H1 (cell line): ENCODE results near the gene CCBE1. TPM values are rescaled to one million over a fixed set of nuclear protein-coding genes. Genes with fewer than 3 reads are reported as not detected.

Source experiments
- CTCF ChIA-PET: fragments of 300-600 bp; sonication (Branson Sonifier 250); formaldehyde crosslinking; loops from one replicate; lab custom pipeline; 2021; ENCODE audit not compliant: partially characterized antibody; lab: Charles Lee
- POLR2A ChIA-PET: fragments of 300-600 bp; sonication (Branson Sonifier 250); formaldehyde crosslinking; loops from one replicate; lab custom pipeline; 2021; ENCODE audit warnings: inconsistent platforms; ENCODE audit not compliant: partially characterized antibody; lab: Charles Lee
- DNase-seq, 2 experiments: peaks; one replicate each; pipeline versions ENCODE4 v3.0.0 to v3.0.0-alpha.2; 2010 to 2022; ENCODE audit warnings: low spot score in 2 of 2, low read depth in 1 of 2, mixed read lengths in 1 of 2
- FAIRE-seq: peaks from 2 replicates; lab custom pipeline; 2011; peaks lifted over from hg19 to GRCh38; lab: Jason Lieb, UNC
- H2AFZ ChIP-seq: 2 replicates; pipeline ENCODE4 v1.8.1; 2012; ENCODE audit warnings: low read length, inconsistent platforms
- H2AK5ac ChIP-seq: 2 replicates; pipeline ENCODE4 v1.6.1; 2013; ENCODE audit warnings: low read depth, low read length
- H2BK120ac ChIP-seq: replicated peaks from 2 replicates; pipeline ENCODE3; 2013; ENCODE audit warnings: low read depth, low read length, inconsistent platforms
- H2BK12ac ChIP-seq: 2 replicates; pipeline ENCODE4 v1.6.1; 2013; ENCODE audit warnings: low read depth, low read length
- H2BK15ac ChIP-seq: 2 replicates; pipeline ENCODE4 v1.6.1; 2013; ENCODE audit warnings: low read length
- H2BK20ac ChIP-seq: 2 replicates; pipeline ENCODE4 v1.6.1; 2013; ENCODE audit warnings: low read length
- H2BK5ac ChIP-seq: 2 replicates; pipeline ENCODE4 v1.6.1; 2013; ENCODE audit warnings: low read depth, low read length
- H3K14ac ChIP-seq: 2 replicates; pipeline ENCODE4 v1.6.1; 2013; ENCODE audit warnings: inconsistent platforms; ENCODE audit not compliant: insufficient read length
- H3K18ac ChIP-seq: 2 replicates; pipeline ENCODE4 v1.6.1; 2013; ENCODE audit warnings: low read length; ENCODE audit errors: extremely low read depth
- H3K23ac ChIP-seq: 2 replicates; pipeline ENCODE4 v1.6.1; 2013; ENCODE audit warnings: inconsistent platforms; ENCODE audit not compliant: insufficient read length
- H3K23me2 ChIP-seq: 2 replicates; pipeline ENCODE4 v1.6.1; 2013; ENCODE audit warnings: low read depth, low read length
- H3K27ac ChIP-seq: 2 replicates; pipeline ENCODE4 v1.6.1; 2011; ENCODE audit warnings: low read depth, low read length, inconsistent platforms
- H3K27me3 ChIP-seq, 4 experiments: replicated peaks in 1 of 4; 1 replicate in 1 of 4; 2 replicates in 3 of 4; pipeline versions ENCODE4 v1.6.1 to v1.8.1; 2011 to 2013; ENCODE audit warnings: low read length in 3 of 4, mild to moderate bottlenecking in 3 of 4, inconsistent platforms in 2 of 4, mixed read lengths in 2 of 4, moderate library complexity in 1 of 4; ENCODE audit not compliant: control insufficient read depth in 3 of 4, insufficient read depth in 3 of 4; ENCODE audit errors: extremely low read depth in 1 of 4
- H3K36me3 ChIP-seq, 4 experiments: 2 replicates each; pipeline versions ENCODE4 v1.6.1 to v1.8.1; 2011 to 2013; ENCODE audit warnings: mild to moderate bottlenecking in 4 of 4, low read length in 3 of 4, moderate library complexity in 2 of 4, control low read depth in 1 of 4, inconsistent platforms in 1 of 4; ENCODE audit not compliant: insufficient read depth in 4 of 4, control insufficient read depth in 2 of 4
- H3K4ac ChIP-seq: replicated peaks from 2 replicates; pipeline ENCODE3; 2013; ENCODE audit warnings: low read length, low read depth, mixed read lengths, inconsistent platforms; ENCODE audit not compliant: insufficient read length
- H3K4me1 ChIP-seq, 4 experiments: replicated peaks in 1 of 4; 1 replicate in 1 of 4; 2 replicates in 3 of 4; pipeline versions ENCODE4 v1.6.1 to v1.8.1; 2011 to 2013; ENCODE audit warnings: low read length in 3 of 4, inconsistent platforms in 2 of 4, mixed read lengths in 1 of 4; ENCODE audit not compliant: insufficient read depth in 4 of 4, control insufficient read depth in 3 of 4
- H3K4me2 ChIP-seq, 2 experiments: 2 replicates each; pipeline versions ENCODE4 v1.6.1 to v1.8.1; 2011 to 2013; ENCODE audit warnings: low read depth in 2 of 2, low read length in 2 of 2, control low read depth in 1 of 2, inconsistent platforms in 1 of 2, mild to moderate bottlenecking in 1 of 2; ENCODE audit not compliant: insufficient read depth in 1 of 2
- H3K4me3 ChIP-seq, 4 experiments: fragments of 200-600, 300-600 bp in 1 of 4; sonication (generic), shearing (Covaris generic), sonication (Bioruptor Twin) in 1 of 4; 2 replicates each; pipeline versions ENCODE4 v1.5.1 to v1.8.1; 2011 to 2016; ENCODE audit warnings: low read length in 4 of 4, low read depth in 3 of 4, control low read depth in 2 of 4, inconsistent platforms in 2 of 4, mild to moderate bottlenecking in 2 of 4, mixed read lengths in 1 of 4, moderate library complexity in 1 of 4; ENCODE audit not compliant: insufficient read depth in 2 of 4; ENCODE audit errors: extremely low read depth in 1 of 4
- H3K56ac ChIP-seq: replicated peaks from 2 replicates; pipeline ENCODE3; 2013; ENCODE audit warnings: low read depth, mild to moderate bottlenecking, mixed read lengths, low read length, inconsistent platforms; ENCODE audit not compliant: insufficient read length
- H3K79me1 ChIP-seq: 2 replicates; pipeline ENCODE4 v1.6.1; 2013; ENCODE audit warnings: low read depth, low read length, control low read depth
- H3K79me2 ChIP-seq, 2 experiments: 2 replicates each; pipeline versions ENCODE4 v1.6.1 to v1.8.1; 2012 to 2013; ENCODE audit warnings: low read length in 2 of 2, mild to moderate bottlenecking in 2 of 2, inconsistent platforms in 1 of 2; ENCODE audit not compliant: insufficient read depth in 2 of 2, control insufficient read depth in 1 of 2
- H3K9ac ChIP-seq, 4 experiments: replicated peaks in 1 of 4; 1 replicate in 1 of 4; 2 replicates in 3 of 4; pipeline versions ENCODE4 v1.6.1 to v1.8.1; 2011 to 2013; ENCODE audit warnings: low read depth in 3 of 4, low read length in 3 of 4, control low read depth in 2 of 4, mild to moderate bottlenecking in 2 of 4, moderate library complexity in 2 of 4, inconsistent platforms in 1 of 4; ENCODE audit errors: extremely low read depth in 1 of 4
- H3K9me3 ChIP-seq, 2 experiments: 2 replicates each; pipeline versions ENCODE4 v1.6.1 to v1.8.1; 2012 to 2013; ENCODE audit warnings: mild to moderate bottlenecking in 2 of 2, moderate library complexity in 2 of 2, control low read depth in 1 of 2, inconsistent platforms in 1 of 2, low read depth in 1 of 2, low read length in 1 of 2, mixed read lengths in 1 of 2; ENCODE audit not compliant: insufficient read depth in 2 of 2
- H4K20me1 ChIP-seq, 2 experiments: replicated peaks in 1 of 2; 2 replicates each; pipeline versions ENCODE3 to v1.8.1; 2011 to 2013; ENCODE audit warnings: inconsistent platforms in 2 of 2, low read length in 2 of 2, mild to moderate bottlenecking in 1 of 2; ENCODE audit not compliant: insufficient read depth in 2 of 2, control insufficient read depth in 1 of 2
- H4K5ac ChIP-seq: 2 replicates; pipeline ENCODE4 v1.6.1; 2013; ENCODE audit warnings: low read length, low read depth, mixed read lengths, inconsistent platforms; ENCODE audit not compliant: insufficient read length
- H4K8ac ChIP-seq: 2 replicates; pipeline ENCODE4 v1.8.0; 2013; ENCODE audit warnings: mild to moderate bottlenecking, moderate library complexity, low read length, inconsistent platforms; ENCODE audit not compliant: insufficient read depth; ENCODE audit errors: extremely low read depth
- H4K91ac ChIP-seq: replicated peaks from 2 replicates; pipeline ENCODE3; 2013; ENCODE audit warnings: low read length, mixed read lengths, inconsistent platforms; ENCODE audit not compliant: insufficient read length
- ASH2L ChIP-seq: fragments of 200-600, 300-600 bp; sonication (generic); IDR thresholded peaks from one replicate; pipeline ENCODE4 v1.7.1; 2017; ENCODE audit warnings: low read length
- ATF3 ChIP-seq: IDR thresholded peaks from 2 replicates; pipeline ENCODE4 v1.6.1; 2011; ENCODE audit warnings: low read depth, mild to moderate bottlenecking, low read length; ENCODE audit not compliant: insufficient read depth
- CBX5 ChIP-seq: fragments of 300-800, 300-1000 bp; sonication (generic); IDR thresholded peaks from 2 replicates; pipeline ENCODE4 v1.7.1; 2016; ENCODE audit warnings: antibody characterized with exemption, low read length, low read depth
- GABPA ChIP-seq: IDR thresholded peaks from 2 replicates; pipeline ENCODE4 v1.6.1; 2011; ENCODE audit warnings: mild to moderate bottlenecking, low read length, moderate library complexity, borderline replicate concordance; ENCODE audit not compliant: insufficient read depth
- GTF2F1 ChIP-seq: IDR thresholded peaks from 2 replicates; pipeline ENCODE4 v1.6.1; 2012; ENCODE audit warnings: low read depth, low read length, improper control_type of control experiment, borderline replicate concordance
- HDAC6 ChIP-seq: IDR thresholded peaks from one replicate; pipeline ENCODE4 v1.7.1; 2012; ENCODE audit warnings: low read depth, mild to moderate bottlenecking, inconsistent platforms, low read length, moderate library complexity
- JUND ChIP-seq: IDR thresholded peaks from 2 replicates; pipeline ENCODE4 v1.6.1; 2011; ENCODE audit warnings: mild to moderate bottlenecking, improper control_type of control experiment, low read length
- KDM1A ChIP-seq: fragments of 200-600, 300-600 bp; sonication (generic); IDR thresholded peaks from 2 replicates; pipeline ENCODE4 v1.7.1; 2016; ENCODE audit warnings: mild to moderate bottlenecking, low read length, borderline replicate concordance
- KDM4A ChIP-seq: IDR thresholded peaks from one replicate; pipeline ENCODE4 v1.7.1; 2012; ENCODE audit warnings: low read depth, mild to moderate bottlenecking, moderate library complexity, low read length, inconsistent platforms; ENCODE audit not compliant: severe bottlenecking
- POU5F1 ChIP-seq: IDR thresholded peaks from 2 replicates; pipeline ENCODE4 v1.6.1; 2011; ENCODE audit warnings: low read depth, mild to moderate bottlenecking, low read length, moderate library complexity
- RBBP5 ChIP-seq: IDR thresholded peaks from 2 replicates; pipeline ENCODE4 v1.7.1; 2012; ENCODE audit warnings: low read depth, mild to moderate bottlenecking, inconsistent platforms, low read length, moderate library complexity, borderline replicate concordance
- SP2 ChIP-seq: IDR thresholded peaks from 2 replicates; pipeline ENCODE4 v1.6.1; 2012; ENCODE audit warnings: mild to moderate bottlenecking, low read length, inconsistent platforms
- ZNF274 ChIP-seq: IDR thresholded peaks from 2 replicates; pipeline ENCODE4 v1.7.0; 2012; ENCODE audit warnings: low read length, borderline replicate concordance; ENCODE audit errors: extremely low read depth
- WGBS, 2 experiments: shearing (Covaris generic) in 1 of 2; methylation state at CpG; one replicate each; pipeline versions ENCODE4 v1.1.6 to v1.1.7; 2013 to 2015; ENCODE audit warnings: low lambda C conversion rate in 2 of 2, mixed read lengths in 2 of 2, inconsistent platforms in 1 of 2, low coverage in 1 of 2, missing lambda C conversion rate in 1 of 2; ENCODE audit not compliant: insufficient replicate concordance in 2 of 2, insufficient coverage in 1 of 2, insufficient read length in 1 of 2; ENCODE audit errors: extremely low coverage in 1 of 2, missing lambda C conversion rate in 1 of 2; 5-methylcytosine and 5-hydroxymethylcytosine counted together
- polyA plus RNA-seq, 7 experiments: library from polyadenylated mRNA; depleted of rRNA in 3 of 7; stranded (reverse) in 5 of 7; unstranded in 2 of 7; fragments of >200 nt in 5 of 7; fragments of 200-250 nt in 2 of 7; gene quantifications; 1 replicate in 5 of 7; 2 replicates in 1 of 7; 4 replicates in 1 of 7; pipeline versions ENCODE4 v1.2.1 to v1.2.3, GENCODE V29; 2011 to 2013; ENCODE audit warnings: missing spikeins in 2 of 7, mixed read lengths in 2 of 7
- total RNA-seq: library from RNA; stranded (reverse); fragmentation: NEBNext Ultra II Directional; extraction: Animal tissue kit (Norgen Biotek cat#: 25700); gene quantifications from 2 replicates; pipeline ENCODE4 v1.2.1, GENCODE V29; 2021

The CCBE1 gene
- total and polyA plus RNA-seq, 2 of the 8 experiments (the other 6 are each of a cell fraction or from before 2014, with no cell fraction given) = 2.1 to 2.6 TPM

GRCh38 chr18:59607471-59607870 lies 89.8 kb downstream of the CCBE1 start (continued):
- no peak for TF ChIP-seq GABPA

- FAIRE-seq (no peak), DNase-seq (no peak)
- H3K4me3 ChIP-seq = no peak overlapping the region
- H3K79me2 ChIP-seq = no peaks in the 10 kb centered on the region
- H2BK20ac ChIP-seq = no peak overlapping the region
- H3K4ac ChIP-seq = no peak overlapping the region
- H2BK12ac ChIP-seq = no peak overlapping the region
- ChIA-PET POLR2A (no interaction called here), CTCF (interaction anchor here (0.9 kb wide), 1 partner anchor 13 kb away, joined by 3 read pairs; no protein-coding TSS in a partner anchor)
- H4K20me1 ChIP-seq = no peaks in the 10 kb centered on the region
- H3K27me3 ChIP-seq = no peaks in the 10 kb centered on the region
- H4K91ac ChIP-seq = no peak overlapping the region
- H3K9ac ChIP-seq = no peak overlapping the region
- H3K23me2 ChIP-seq = no peaks in the 10 kb centered on the region
- no peak overlapping the region for H3K56ac ChIP-seq
- no peak overlapping the region for H3K4me2 ChIP-seq
- no peak overlapping the region for H2BK5ac ChIP-seq
- H4K5ac ChIP-seq = no peak overlapping the region
- no peaks in the 10 kb centered on the region for H3K9me3 ChIP-seq
- no peaks in the 10 kb centered on the region for H3K36me3 ChIP-seq
- 100% methylated on average over 1 of the region's 1 CpG; no CpG with 5 or more reads in 1 of the 2 experiments for WGBS, 2 experiments
- H2BK120ac ChIP-seq = no peak overlapping the region
- no peaks in the 10 kb centered on the region for H3K79me1 ChIP-seq
- H4K8ac ChIP-seq = no peak overlapping the region
- no peak overlapping the region for H3K23ac ChIP-seq
- H2BK15ac ChIP-seq = no peak overlapping the region
- H2AK5ac ChIP-seq = no peak overlapping the region
- no peak overlapping the region for H3K18ac ChIP-seq
- no peak overlapping the region for H2AFZ ChIP-seq
- H3K14ac ChIP-seq = no peak overlapping the region
- peaks cover 0 to 3% (median 0%) of the 10 kb centered on the region in 4 experiments; a peak in 2 of 7 replicates for H3K4me1 ChIP-seq
- H3K27ac ChIP-seq = no peak overlapping the region
- TF ChIP-seq ASH2L (no peak), POU5F1 (no peak), CBX5 (no peak), RBBP5 (no peak), SP2 (no peak), JUND (no peak), ATF3 (no peak), ZNF274 (no peak), GTF2F1 (no peak), GABPA (no peak), HDAC6 (no peak), KDM1A (no peak), KDM4A (no peak)
Observed at GRCh38 chr18:59607078-59607379, 90.2 kb downstream of the CCBE1 start.
